H9 (cell line): ENCODE data around the gene KIRREL3. TPM values are rescaled to one million over a fixed set of nuclear protein-coding genes. Genes with fewer than 3 reads are reported as not detected.

ENCODE experiments used
- DNase-seq: peaks from one replicate; pipeline ENCODE4 v3.0.0-alpha.2; 2017
- H2AFZ ChIP-seq: one replicate; pipeline ENCODE4 v1.6.1; 2013; ENCODE audit warnings: mild to moderate bottlenecking, low read length, control low read depth, moderate library complexity
- H2AK5ac ChIP-seq: 2 replicates; pipeline ENCODE4 v1.6.1; 2013; ENCODE audit warnings: low read length, control low read depth, mixed read lengths; ENCODE audit not compliant: insufficient read length
- H2BK120ac ChIP-seq: one replicate; pipeline ENCODE4 v1.6.1; 2013; ENCODE audit warnings: low read depth, mild to moderate bottlenecking, low read length, control low read depth, inconsistent platforms; ENCODE audit not compliant: poor library complexity, severe bottlenecking
- H2BK12ac ChIP-seq: 2 replicates; pipeline ENCODE4 v1.6.1; 2013; ENCODE audit warnings: low read length, control low read depth, mixed read lengths, low read depth; ENCODE audit not compliant: insufficient read length
- H2BK15ac ChIP-seq: 2 replicates; pipeline ENCODE4 v1.6.1; 2013; ENCODE audit warnings: low read depth, low read length, control low read depth
- H2BK20ac ChIP-seq: one replicate; pipeline ENCODE4 v1.6.1; 2013; ENCODE audit warnings: low read depth, mild to moderate bottlenecking, low read length, control low read depth, inconsistent platforms; ENCODE audit not compliant: poor library complexity, severe bottlenecking
- H2BK5ac ChIP-seq: 2 replicates; pipeline ENCODE4 v1.6.1; 2013; ENCODE audit warnings: low read length, control low read depth, mixed read lengths; ENCODE audit not compliant: insufficient read length
- H3K14ac ChIP-seq: 2 replicates; pipeline ENCODE4 v1.6.1; 2013; ENCODE audit warnings: low read length, control low read depth; ENCODE audit not compliant: insufficient read depth
- H3K18ac ChIP-seq: 2 replicates; pipeline ENCODE4 v1.6.1; 2013; ENCODE audit warnings: low read depth, mild to moderate bottlenecking, mixed read lengths, low read length, control low read depth; ENCODE audit not compliant: insufficient read length
- H3K23ac ChIP-seq: 2 replicates; pipeline ENCODE4 v1.6.1; 2013; ENCODE audit warnings: low read length, control low read depth, mixed read lengths, low read depth; ENCODE audit not compliant: insufficient read length
- H3K23me2 ChIP-seq: 2 replicates; pipeline ENCODE4 v1.6.1; 2013; ENCODE audit warnings: low read depth, mild to moderate bottlenecking, mixed read lengths, low read length, control low read depth; ENCODE audit not compliant: insufficient read length, poor library complexity, severe bottlenecking
- H3K27ac ChIP-seq: 2 replicates; pipeline ENCODE4 v1.5.1; 2013; ENCODE audit warnings: low read length, control low read depth, mixed read lengths, low read depth; ENCODE audit not compliant: insufficient read length
- H3K27me3 ChIP-seq: 2 replicates; pipeline ENCODE4 v1.6.1; 2013; ENCODE audit warnings: low read length, control low read depth, inconsistent platforms; ENCODE audit not compliant: insufficient read depth
- H3K4ac ChIP-seq: 2 replicates; pipeline ENCODE4 v1.6.1; 2013; ENCODE audit warnings: low read depth, mild to moderate bottlenecking, control low read depth, inconsistent platforms, low read length, moderate library complexity
- H3K4me1 ChIP-seq: 2 replicates; pipeline ENCODE4 v1.6.1; 2013; ENCODE audit warnings: low read length, control low read depth, inconsistent platforms; ENCODE audit not compliant: insufficient read depth
- H3K4me2 ChIP-seq: 2 replicates; pipeline ENCODE4 v1.6.1; 2013; ENCODE audit warnings: low read length, control low read depth, mixed read lengths; ENCODE audit not compliant: insufficient read length, insufficient read depth
- H3K56ac ChIP-seq: 2 replicates; pipeline ENCODE4 v1.6.1; 2013; ENCODE audit warnings: low read depth, mild to moderate bottlenecking, mixed read lengths, low read length, control low read depth; ENCODE audit not compliant: insufficient read length
- H3K79me1 ChIP-seq: 2 replicates; pipeline ENCODE4 v1.6.1; 2013; ENCODE audit warnings: low read depth, mild to moderate bottlenecking, moderate library complexity, low read length, control low read depth, inconsistent platforms; ENCODE audit not compliant: insufficient read depth, poor library complexity, severe bottlenecking
- H3K79me2 ChIP-seq: 2 replicates; pipeline ENCODE4 v1.6.1; 2013; ENCODE audit warnings: low read length, control low read depth, inconsistent platforms; ENCODE audit not compliant: insufficient read depth
- H3K9ac ChIP-seq: 2 replicates; pipeline ENCODE4 v1.6.1; 2013; ENCODE audit warnings: low read length, control low read depth, mixed read lengths; ENCODE audit not compliant: insufficient read length; ENCODE audit errors: extremely low read depth
- H3K9me3 ChIP-seq: one replicate; pipeline ENCODE4 v1.6.1; 2013; ENCODE audit warnings: low read depth, low read length, inconsistent platforms; ENCODE audit not compliant: control insufficient read depth
- H3T11ph ChIP-seq: one replicate; pipeline ENCODE4 v1.6.1; 2013; ENCODE audit warnings: mild to moderate bottlenecking, low read length, control low read depth, inconsistent platforms
- H4K20me1 ChIP-seq: one replicate; pipeline ENCODE4 v1.6.1; 2013; ENCODE audit not compliant: control insufficient read depth, insufficient read length, insufficient read depth
- H4K5ac ChIP-seq: 2 replicates; pipeline ENCODE4 v1.6.1; 2013; ENCODE audit warnings: low read depth, mild to moderate bottlenecking, mixed read lengths, low read length, control low read depth; ENCODE audit not compliant: insufficient read length
- H4K8ac ChIP-seq: replicated peaks from 2 replicates; pipeline ENCODE4 v1.6.1; 2013; ENCODE audit warnings: low read length, control low read depth, mixed read lengths, low read depth; ENCODE audit not compliant: insufficient read length
- H4K91ac ChIP-seq: 2 replicates; pipeline ENCODE4 v1.6.1; 2013; ENCODE audit warnings: low read depth, mild to moderate bottlenecking, moderate library complexity, mixed read lengths, low read length, control low read depth; ENCODE audit not compliant: insufficient read length
- H3K27ac Mint-ChIP-seq, 3 experiments: 2 replicates in 2 of 3; 3 replicates in 1 of 3; pipeline ENCODE4 v1.8.0; 2020 to 2021; ENCODE audit warnings: mixed read lengths in 3 of 3, mild to moderate bottlenecking in 1 of 3, moderate library complexity in 1 of 3
- H3K27me3 Mint-ChIP-seq: 2 replicates; pipeline ENCODE4 v1.8.0; 2021; ENCODE audit warnings: low read depth, mild to moderate bottlenecking, moderate library complexity, mixed read lengths
- H3K36me3 Mint-ChIP-seq, 3 experiments: 2 replicates in 2 of 3; 3 replicates in 1 of 3; pipeline ENCODE4 v1.8.0; 2020 to 2021; ENCODE audit warnings: low read depth in 3 of 3, mixed read lengths in 3 of 3; ENCODE audit not compliant: insufficient read depth in 1 of 3
- H3K4me1 Mint-ChIP-seq, 2 experiments: 2 replicates each; pipeline ENCODE4 v1.8.0; 2020; ENCODE audit warnings: mixed read lengths in 2 of 2
- H3K4me3 Mint-ChIP-seq, 2 experiments: 2 replicates in 1 of 2; 3 replicates in 1 of 2; pipeline ENCODE4 v1.8.0; 2020 to 2021; ENCODE audit warnings: mild to moderate bottlenecking in 2 of 2, mixed read lengths in 2 of 2, moderate library complexity in 1 of 2
- H3K9me3 Mint-ChIP-seq, 2 experiments: 2 replicates in 1 of 2; 3 replicates in 1 of 2; pipeline ENCODE4 v1.8.0; 2020; ENCODE audit warnings: mild to moderate bottlenecking in 2 of 2, mixed read lengths in 2 of 2, moderate library complexity in 1 of 2
- WGBS: extraction: QIAGEN DNeasy Blood & Tissue Kit; methylation state at CpG from one replicate; pipeline ENCODE4 v1.1.7; 2013; ENCODE audit warnings: missing lambda C conversion rate, low lambda C conversion rate, mixed read lengths; ENCODE audit not compliant: insufficient read length; ENCODE audit errors: extremely low coverage; 5-methylcytosine and 5-hydroxymethylcytosine counted together
- total RNA-seq: library from RNA; stranded (reverse); gene quantifications from 2 replicates; pipeline ENCODE4 v1.2.1, GENCODE V29; 2021
- TF ChIP-seq, protein P1 (sequence below): fragments of 200-600 bp; sonication (generic); conservative IDR thresholded peaks from 3 replicates; pipeline ENCODE4 v1.8.0; 2021; ENCODE audit warnings: antibody characterized with exemption, mild to moderate bottlenecking

KIRREL3 gene
- total RNA-seq, 1 experiment from 2014 or later = 0.17 TPM

DNA sequence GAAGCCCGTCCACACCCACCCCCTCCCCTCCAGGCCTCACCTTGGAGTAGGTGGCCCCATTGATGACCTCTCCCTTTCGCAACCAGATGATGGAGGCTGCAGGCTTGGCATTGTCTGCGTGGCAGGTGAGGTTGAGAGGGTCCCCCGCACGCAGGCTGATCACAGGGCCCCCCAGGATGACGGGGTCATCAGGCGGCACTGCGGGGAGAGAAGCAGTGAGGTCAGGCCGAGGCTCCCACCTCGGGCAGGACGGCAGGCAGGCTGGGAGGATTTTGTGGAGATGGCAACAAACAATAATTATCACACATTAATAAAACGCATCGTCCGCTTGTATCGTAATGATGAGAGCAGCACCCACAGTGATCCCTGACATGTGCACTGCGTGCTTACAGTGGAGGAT is 527.3 kb downstream of the KIRREL3 start:
- no peaks in the 10 kb centered on the region for H3K27me3 Mint-ChIP-seq
- Histone ChIP-seq H3K4me1 (no peaks in the 10 kb centered on the region), H3K79me1 (no peaks in the 10 kb centered on the region), H3K56ac (no peak overlapping the region), H3K79me2 (no peaks in the 10 kb centered on the region), H2BK5ac (no peak overlapping the region), H2BK15ac (no peak overlapping the region), H4K8ac (no peak overlapping the region), H2BK20ac (no peak overlapping the region), H3K23me2 (no peaks in the 10 kb centered on the region), H3K18ac (no peak overlapping the region), H3K23ac (no peak overlapping the region), H3K9ac (no peak overlapping the region), H3K4me2 (no peak overlapping the region), H4K5ac (no peak overlapping the region), H3K27me3 (no peaks in the 10 kb centered on the region), H4K20me1 (no peaks in the 10 kb centered on the region), H4K91ac (no peak overlapping the region), H3K27ac (no peak overlapping the region), H3K14ac (no peak overlapping the region), H2BK12ac (no peak overlapping the region), H3K9me3 (no peaks in the 10 kb centered on the region), H3K4ac (no peak overlapping the region), H3T11ph (no peak overlapping the region), H2AFZ (no peak overlapping the region), H2AK5ac (no peak overlapping the region), H2BK120ac (no peak overlapping the region)
- H3K4me3 Mint-ChIP-seq = no peak overlapping the region
- no peak overlapping the region; a peak in 2 of 7 replicates for H3K27ac Mint-ChIP-seq
- H3K4me1 Mint-ChIP-seq = peaks cover 2 to 17% of the 10 kb centered on the region in 2 experiments; a peak in 2 of 4 replicates
- H3K9me3 Mint-ChIP-seq = no peaks in the 10 kb centered on the region
- DNase-seq = no peak
- TF ChIP-seq, protein P1, sequence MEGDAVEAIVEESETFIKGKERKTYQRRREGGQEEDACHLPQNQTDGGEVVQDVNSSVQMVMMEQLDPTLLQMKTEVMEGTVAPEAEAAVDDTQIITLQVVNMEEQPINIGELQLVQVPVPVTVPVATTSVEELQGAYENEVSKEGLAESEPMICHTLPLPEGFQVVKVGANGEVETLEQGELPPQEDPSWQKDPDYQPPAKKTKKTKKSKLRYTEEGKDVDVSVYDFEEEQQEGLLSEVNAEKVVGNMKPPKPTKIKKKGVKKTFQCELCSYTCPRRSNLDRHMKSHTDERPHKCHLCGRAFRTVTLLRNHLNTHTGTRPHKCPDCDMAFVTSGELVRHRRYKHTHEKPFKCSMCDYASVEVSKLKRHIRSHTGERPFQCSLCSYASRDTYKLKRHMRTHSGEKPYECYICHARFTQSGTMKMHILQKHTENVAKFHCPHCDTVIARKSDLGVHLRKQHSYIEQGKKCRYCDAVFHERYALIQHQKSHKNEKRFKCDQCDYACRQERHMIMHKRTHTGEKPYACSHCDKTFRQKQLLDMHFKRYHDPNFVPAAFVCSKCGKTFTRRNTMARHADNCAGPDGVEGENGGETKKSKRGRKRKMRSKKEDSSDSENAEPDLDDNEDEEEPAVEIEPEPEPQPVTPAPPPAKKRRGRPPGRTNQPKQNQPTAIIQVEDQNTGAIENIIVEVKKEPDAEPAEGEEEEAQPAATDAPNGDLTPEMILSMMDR = no peak
- no CpG with 5 or more reads among the region's 16 CpGs for WGBS
- no peaks in the 10 kb centered on the region; a peak in 1 of 7 replicates for H3K36me3 Mint-ChIP-seq
